ENCODE data around the gene STK32B.
"Not testable (repeated sequence)": the region's sequence is repeated elsewhere in the genome, so short reads cannot be mapped to it uniquely, and the experiment has no call there.

Gene STK32B

GRCh38 chr4:5030221-5030620 is 21.1 kb upstream of the STK32B start:
- DNase-seq (ENCODE audit: low read depth, low spot score): no peak

GRCh38 chr4:5030927-5031326 is 20.4 kb upstream of the STK32B start:
- no peak for DNase-seq (ENCODE audit: low read depth, low spot score)

- DNase-seq (ENCODE audit: low read depth, low spot score): no peak
Observed at GRCh38 chr4:5032813-5033212, 18.5 kb upstream of the STK32B start.

- no peak for DNase-seq (ENCODE audit: low read depth, low spot score)
Observed at GRCh38 chr4:5033281-5033841, 17.9 kb upstream of the STK32B start.

GRCh38 chr4:5034206-5034605 is 17.1 kb upstream of the STK32B start:
- DNase-seq (ENCODE audit: low read depth, low spot score): no peak

- DNase-seq (ENCODE audit: low read depth, low spot score): no peak
Observed at GRCh38 chr4:5036239-5036638, 15.0 kb upstream of the STK32B start.

- no peak for DNase-seq (ENCODE audit: low read depth, low spot score)
Observed at GRCh38 chr4:5037553-5038551, 13.4 kb upstream of the STK32B start.

GRCh38 chr4:5039800-5040199 is 11.5 kb upstream of the STK32B start:
- no peak for DNase-seq (ENCODE audit: low read depth, low spot score)

- no peak for DNase-seq (ENCODE audit: low read depth, low spot score)
Observed at GRCh38 chr4:5040856-5041620, 10.2 kb upstream of the STK32B start.

GRCh38 chr4:5041699-5042098 is 9.6 kb upstream of the STK32B start:
- DNase-seq (ENCODE audit: low read depth, low spot score): no peak

GRCh38 chr4:5043579-5043978 is 7.7 kb upstream of the STK32B start:
- DNase-seq (ENCODE audit: low read depth, low spot score): no peak

- DNase-seq (ENCODE audit: low read depth, low spot score): no peak
Observed at GRCh38 chr4:5044341-5044740, 6.9 kb upstream of the STK32B start.

GRCh38 chr4:5045097-5045496 is 6.2 kb upstream of the STK32B start:
- DNase-seq (ENCODE audit: low read depth, low spot score): no peak

- no peak for DNase-seq (ENCODE audit: low read depth, low spot score)
Observed at GRCh38 chr4:5048721-5049120, 2.6 kb upstream of the STK32B start.

GRCh38 chr4:5050520-5051277 is 581 bp upstream of the STK32B start:
- DNase-seq (ENCODE audit: low read depth, low spot score): no peak

GRCh38 chr4:5052204-5052702 is 973 bp downstream of the STK32B start:
- no peak for DNase-seq (ENCODE audit: low read depth, low spot score)

- no peak for DNase-seq (ENCODE audit: low read depth, low spot score)
Observed at GRCh38 chr4:5052726-5053425, 1.6 kb downstream of the STK32B start.

- no peak for DNase-seq (ENCODE audit: low read depth, low spot score)
Observed at GRCh38 chr4:5054532-5054931, 3.3 kb downstream of the STK32B start.

GRCh38 chr4:5055411-5055810 is 4.1 kb downstream of the STK32B start:
- DNase-seq (ENCODE audit: low read depth, low spot score): no peak

GRCh38 chr4:5066101-5066500 is 14.8 kb downstream of the STK32B start:
- DNase-seq (ENCODE audit: low read depth, low spot score): no peak

GRCh38 chr4:5066968-5067367 is 15.7 kb downstream of the STK32B start:
- not testable (repeated sequence) for DNase-seq (ENCODE audit: low read depth, low spot score)

All from activated naive CD8-positive, alpha-beta T cell treated with anti-CD3 and anti-CD28 coated beads, Interleukin-2, amount 50 U/mL, for 16 hours (primary cell).